H1 (cell line): Measurements from ENCODE around the gene ALPP. TPM values are rescaled to one million over a fixed set of nuclear protein-coding genes. Genes with fewer than 3 reads are reported as not detected.

Experiments used
- CTCF ChIA-PET: fragments of 300-600 bp; sonication (Branson Sonifier 250); formaldehyde crosslinking; loops from one replicate; lab custom pipeline; 2021; ENCODE audit not compliant: partially characterized antibody; lab: Charles Lee
- POLR2A ChIA-PET: fragments of 300-600 bp; sonication (Branson Sonifier 250); formaldehyde crosslinking; loops from one replicate; lab custom pipeline; 2021; ENCODE audit warnings: inconsistent platforms; ENCODE audit not compliant: partially characterized antibody; lab: Charles Lee
- DNase-seq, 2 experiments: peaks; one replicate each; pipeline versions ENCODE4 v3.0.0 to v3.0.0-alpha.2; 2010 to 2022; ENCODE audit warnings: low spot score in 2 of 2, low read depth in 1 of 2, mixed read lengths in 1 of 2
- FAIRE-seq: peaks from 2 replicates; lab custom pipeline; 2011; peaks lifted over from hg19 to GRCh38; lab: Jason Lieb, UNC
- H2AFZ ChIP-seq: 2 replicates; pipeline ENCODE4 v1.8.1; 2012; ENCODE audit warnings: low read length, inconsistent platforms
- H2AK5ac ChIP-seq: 2 replicates; pipeline ENCODE4 v1.6.1; 2013; ENCODE audit warnings: low read depth, low read length
- H2BK120ac ChIP-seq: replicated peaks from 2 replicates; pipeline ENCODE3; 2013; ENCODE audit warnings: low read depth, low read length, inconsistent platforms
- H2BK12ac ChIP-seq: 2 replicates; pipeline ENCODE4 v1.6.1; 2013; ENCODE audit warnings: low read depth, low read length
- H2BK15ac ChIP-seq: 2 replicates; pipeline ENCODE4 v1.6.1; 2013; ENCODE audit warnings: low read length
- H2BK20ac ChIP-seq: 2 replicates; pipeline ENCODE4 v1.6.1; 2013; ENCODE audit warnings: low read length
- H2BK5ac ChIP-seq: 2 replicates; pipeline ENCODE4 v1.6.1; 2013; ENCODE audit warnings: low read depth, low read length
- H3K14ac ChIP-seq: 2 replicates; pipeline ENCODE4 v1.6.1; 2013; ENCODE audit warnings: inconsistent platforms; ENCODE audit not compliant: insufficient read length
- H3K18ac ChIP-seq: 2 replicates; pipeline ENCODE4 v1.6.1; 2013; ENCODE audit warnings: low read length; ENCODE audit errors: extremely low read depth
- H3K23ac ChIP-seq: 2 replicates; pipeline ENCODE4 v1.6.1; 2013; ENCODE audit warnings: inconsistent platforms; ENCODE audit not compliant: insufficient read length
- H3K23me2 ChIP-seq: 2 replicates; pipeline ENCODE4 v1.6.1; 2013; ENCODE audit warnings: low read depth, low read length
- H3K27ac ChIP-seq: 2 replicates; pipeline ENCODE4 v1.6.1; 2011; ENCODE audit warnings: low read depth, low read length, inconsistent platforms
- H3K27me3 ChIP-seq, 4 experiments: replicated peaks in 1 of 4; 1 replicate in 1 of 4; 2 replicates in 3 of 4; pipeline versions ENCODE4 v1.6.1 to v1.8.1; 2011 to 2013; ENCODE audit warnings: low read length in 3 of 4, mild to moderate bottlenecking in 3 of 4, inconsistent platforms in 2 of 4, mixed read lengths in 2 of 4, moderate library complexity in 1 of 4; ENCODE audit not compliant: control insufficient read depth in 3 of 4, insufficient read depth in 3 of 4; ENCODE audit errors: extremely low read depth in 1 of 4
- H3K36me3 ChIP-seq, 4 experiments: 2 replicates each; pipeline versions ENCODE4 v1.6.1 to v1.8.1; 2011 to 2013; ENCODE audit warnings: mild to moderate bottlenecking in 4 of 4, low read length in 3 of 4, moderate library complexity in 2 of 4, control low read depth in 1 of 4, inconsistent platforms in 1 of 4; ENCODE audit not compliant: insufficient read depth in 4 of 4, control insufficient read depth in 2 of 4
- H3K4ac ChIP-seq: replicated peaks from 2 replicates; pipeline ENCODE3; 2013; ENCODE audit warnings: low read length, low read depth, mixed read lengths, inconsistent platforms; ENCODE audit not compliant: insufficient read length
- H3K4me1 ChIP-seq, 4 experiments: replicated peaks in 1 of 4; 1 replicate in 1 of 4; 2 replicates in 3 of 4; pipeline versions ENCODE4 v1.6.1 to v1.8.1; 2011 to 2013; ENCODE audit warnings: low read length in 3 of 4, inconsistent platforms in 2 of 4, mixed read lengths in 1 of 4; ENCODE audit not compliant: insufficient read depth in 4 of 4, control insufficient read depth in 3 of 4
- H3K4me2 ChIP-seq, 2 experiments: 2 replicates each; pipeline versions ENCODE4 v1.6.1 to v1.8.1; 2011 to 2013; ENCODE audit warnings: low read depth in 2 of 2, low read length in 2 of 2, control low read depth in 1 of 2, inconsistent platforms in 1 of 2, mild to moderate bottlenecking in 1 of 2; ENCODE audit not compliant: insufficient read depth in 1 of 2
- H3K4me3 ChIP-seq, 4 experiments: fragments of 200-600, 300-600 bp in 1 of 4; sonication (generic), shearing (Covaris generic), sonication (Bioruptor Twin) in 1 of 4; 2 replicates each; pipeline versions ENCODE4 v1.5.1 to v1.8.1; 2011 to 2016; ENCODE audit warnings: low read length in 4 of 4, low read depth in 3 of 4, control low read depth in 2 of 4, inconsistent platforms in 2 of 4, mild to moderate bottlenecking in 2 of 4, mixed read lengths in 1 of 4, moderate library complexity in 1 of 4; ENCODE audit not compliant: insufficient read depth in 2 of 4; ENCODE audit errors: extremely low read depth in 1 of 4
- H3K56ac ChIP-seq: replicated peaks from 2 replicates; pipeline ENCODE3; 2013; ENCODE audit warnings: low read depth, mild to moderate bottlenecking, mixed read lengths, low read length, inconsistent platforms; ENCODE audit not compliant: insufficient read length
- H3K79me1 ChIP-seq: 2 replicates; pipeline ENCODE4 v1.6.1; 2013; ENCODE audit warnings: low read depth, low read length, control low read depth
- H3K79me2 ChIP-seq, 2 experiments: 2 replicates each; pipeline versions ENCODE4 v1.6.1 to v1.8.1; 2012 to 2013; ENCODE audit warnings: low read length in 2 of 2, mild to moderate bottlenecking in 2 of 2, inconsistent platforms in 1 of 2; ENCODE audit not compliant: insufficient read depth in 2 of 2, control insufficient read depth in 1 of 2
- H3K9ac ChIP-seq, 4 experiments: replicated peaks in 1 of 4; 1 replicate in 1 of 4; 2 replicates in 3 of 4; pipeline versions ENCODE4 v1.6.1 to v1.8.1; 2011 to 2013; ENCODE audit warnings: low read depth in 3 of 4, low read length in 3 of 4, control low read depth in 2 of 4, mild to moderate bottlenecking in 2 of 4, moderate library complexity in 2 of 4, inconsistent platforms in 1 of 4; ENCODE audit errors: extremely low read depth in 1 of 4
- H3K9me3 ChIP-seq, 2 experiments: 2 replicates each; pipeline versions ENCODE4 v1.6.1 to v1.8.1; 2012 to 2013; ENCODE audit warnings: mild to moderate bottlenecking in 2 of 2, moderate library complexity in 2 of 2, control low read depth in 1 of 2, inconsistent platforms in 1 of 2, low read depth in 1 of 2, low read length in 1 of 2, mixed read lengths in 1 of 2; ENCODE audit not compliant: insufficient read depth in 2 of 2
- H4K20me1 ChIP-seq, 2 experiments: replicated peaks in 1 of 2; 2 replicates each; pipeline versions ENCODE3 to v1.8.1; 2011 to 2013; ENCODE audit warnings: inconsistent platforms in 2 of 2, low read length in 2 of 2, mild to moderate bottlenecking in 1 of 2; ENCODE audit not compliant: insufficient read depth in 2 of 2, control insufficient read depth in 1 of 2
- H4K5ac ChIP-seq: 2 replicates; pipeline ENCODE4 v1.6.1; 2013; ENCODE audit warnings: low read length, low read depth, mixed read lengths, inconsistent platforms; ENCODE audit not compliant: insufficient read length
- H4K8ac ChIP-seq: 2 replicates; pipeline ENCODE4 v1.8.0; 2013; ENCODE audit warnings: mild to moderate bottlenecking, moderate library complexity, low read length, inconsistent platforms; ENCODE audit not compliant: insufficient read depth; ENCODE audit errors: extremely low read depth
- H4K91ac ChIP-seq: replicated peaks from 2 replicates; pipeline ENCODE3; 2013; ENCODE audit warnings: low read length, mixed read lengths, inconsistent platforms; ENCODE audit not compliant: insufficient read length
- CEBPB ChIP-seq: IDR thresholded peaks from 2 replicates; pipeline ENCODE4 v1.6.1; 2012; ENCODE audit warnings: low read depth, low read length
- CHD2 ChIP-seq: IDR thresholded peaks from 2 replicates; pipeline ENCODE4 v1.6.1; 2012; ENCODE audit warnings: low read length, improper control_type of control experiment
- CREB1 ChIP-seq: IDR thresholded peaks from 2 replicates; pipeline ENCODE4 v1.6.1; 2012; ENCODE audit warnings: inconsistent platforms
- HDAC2 ChIP-seq, 2 experiments: fragments of 300-600 bp in 1 of 2; sonication (generic) in 1 of 2; IDR thresholded peaks; 2 replicates each; pipeline ENCODE4 v1.6.1; 2011 to 2012; ENCODE audit warnings: low read depth in 2 of 2, low read length in 2 of 2, mild to moderate bottlenecking in 2 of 2, moderate library complexity in 2 of 2, borderline replicate concordance in 1 of 2, inconsistent platforms in 1 of 2
- MAFK ChIP-seq: IDR thresholded peaks from 2 replicates; pipeline ENCODE4 v1.6.1; 2012; ENCODE audit warnings: low read depth, mild to moderate bottlenecking, improper control_type of control experiment, low read length
- RXRA ChIP-seq: IDR thresholded peaks from 2 replicates; pipeline ENCODE4 v1.6.1; 2011; ENCODE audit warnings: low read depth, mild to moderate bottlenecking, low read length, moderate library complexity; ENCODE audit not compliant: insufficient read depth
- SAP30 ChIP-seq: fragments of 300-600 bp; sonication (generic); IDR thresholded peaks from 2 replicates; pipeline ENCODE4 v1.7.1; 2012; ENCODE audit warnings: low read length, moderate library complexity, mild to moderate bottlenecking, inconsistent platforms; ENCODE audit not compliant: insufficient read depth, insufficient replicate concordance
- TBP ChIP-seq: IDR thresholded peaks from 2 replicates; pipeline ENCODE4 v1.6.1; 2011; ENCODE audit warnings: low read depth, low read length, improper control_type of control experiment
- ZNF274 ChIP-seq: IDR thresholded peaks from 2 replicates; pipeline ENCODE4 v1.7.0; 2012; ENCODE audit warnings: low read length, borderline replicate concordance; ENCODE audit errors: extremely low read depth
- WGBS, 2 experiments: shearing (Covaris generic) in 1 of 2; methylation state at CpG; one replicate each; pipeline versions ENCODE4 v1.1.6 to v1.1.7; 2013 to 2015; ENCODE audit warnings: low lambda C conversion rate in 2 of 2, mixed read lengths in 2 of 2, inconsistent platforms in 1 of 2, low coverage in 1 of 2, missing lambda C conversion rate in 1 of 2; ENCODE audit not compliant: insufficient replicate concordance in 2 of 2, insufficient coverage in 1 of 2, insufficient read length in 1 of 2; ENCODE audit errors: extremely low coverage in 1 of 2, missing lambda C conversion rate in 1 of 2; 5-methylcytosine and 5-hydroxymethylcytosine counted together
- polyA plus RNA-seq, 7 experiments: library from polyadenylated mRNA; depleted of rRNA in 3 of 7; stranded (reverse) in 5 of 7; unstranded in 2 of 7; fragments of >200 nt in 5 of 7; fragments of 200-250 nt in 2 of 7; gene quantifications; 1 replicate in 5 of 7; 2 replicates in 1 of 7; 4 replicates in 1 of 7; pipeline versions ENCODE4 v1.2.1 to v1.2.3, GENCODE V29; 2011 to 2013; ENCODE audit warnings: missing spikeins in 2 of 7, mixed read lengths in 2 of 7
- total RNA-seq: library from RNA; stranded (reverse); fragmentation: NEBNext Ultra II Directional; extraction: Animal tissue kit (Norgen Biotek cat#: 25700); gene quantifications from 2 replicates; pipeline ENCODE4 v1.2.1, GENCODE V29; 2021
- TF ChIP-seq, protein P1 (sequence below), 3 experiments: IDR thresholded peaks; 1 replicate in 2 of 3; 2 replicates in 1 of 3; pipeline versions ENCODE4 v1.5.1 to v1.6.1; 2011; ENCODE audit warnings: low read length in 3 of 3, mild to moderate bottlenecking in 3 of 3, inconsistent platforms in 2 of 3, low read depth in 1 of 3, moderate library complexity in 1 of 3; ENCODE audit not compliant: insufficient read depth in 1 of 3; ENCODE audit errors: control extremely low read depth in 1 of 3

The ALPP gene
- total and polyA plus RNA-seq, 2 of the 8 experiments (the other 6 are each of a cell fraction or from before 2014, with no cell fraction given) = 0.15 TPM

DNA sequence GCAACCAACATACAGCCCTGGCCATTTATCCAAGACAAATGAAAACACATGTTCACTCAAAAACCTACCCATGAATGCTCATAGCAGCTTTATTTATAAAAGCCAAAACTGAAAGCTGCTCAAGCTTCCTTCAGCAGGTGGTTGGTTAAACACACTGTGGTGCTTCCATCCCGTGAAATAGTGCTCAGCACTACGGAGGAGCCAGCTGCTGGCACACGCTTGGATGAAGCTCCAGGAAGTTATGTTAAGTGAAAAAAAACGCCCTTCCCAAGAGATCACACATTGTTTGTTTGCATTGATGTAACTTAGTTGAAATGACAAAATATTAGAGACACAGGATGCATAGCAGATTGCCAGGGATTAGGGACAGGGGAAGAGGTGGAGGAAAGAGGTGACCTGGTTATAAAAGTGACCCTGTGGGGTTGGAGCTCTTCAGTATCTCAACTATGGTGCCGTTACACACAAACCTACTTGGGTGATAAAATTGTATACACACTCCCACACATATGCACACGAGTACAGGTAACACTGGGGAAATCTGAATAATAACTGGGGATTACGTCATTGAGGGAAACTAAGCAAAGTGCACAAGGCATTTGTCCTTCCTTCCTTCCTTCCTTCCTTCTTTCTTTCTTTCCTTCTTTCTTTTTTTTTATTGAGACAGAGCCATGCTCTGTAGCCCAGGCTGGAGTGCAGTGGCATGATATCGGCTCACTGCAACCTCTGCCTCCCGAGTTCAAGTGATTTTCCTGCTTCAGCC, 21.9 kb downstream of the ALPP start:
- Histone ChIP-seq H2BK15ac (no peak overlapping the region), H3K23ac (no peak overlapping the region), H2AK5ac (no peak overlapping the region), H2BK12ac (no peak overlapping the region), H2BK120ac (no peak overlapping the region), H4K20me1 (peaks cover 0 to 3% of the 10 kb centered on the region in 2 experiments), H3K9ac (no peak overlapping the region), H3K4me1 (no peaks in the 10 kb centered on the region), H4K5ac (no peak overlapping the region), H4K8ac (no peak overlapping the region), H3K36me3 (peaks cover 0 to 15% (median 5%) of the 10 kb centered on the region in 4 experiments; a peak in 5 of 8 replicates), H3K9me3 (no peaks in the 10 kb centered on the region), H3K27ac (no peak overlapping the region), H3K27me3 (no peaks in the 10 kb centered on the region), H3K4me2 (no peak overlapping the region), H2AFZ (no peak overlapping the region), H3K18ac (no peak overlapping the region), H3K14ac (no peak overlapping the region), H3K79me1 (no peaks in the 10 kb centered on the region; the same call in 1 of the 2 replicates), H3K4ac (no peak overlapping the region), H3K79me2 (no peaks in the 10 kb centered on the region), H4K91ac (no peak overlapping the region), H3K23me2 (peaks cover 1% of the 10 kb centered on the region; the same call in 1 of the 2 replicates), H2BK5ac (no peak overlapping the region), H3K56ac (no peak overlapping the region), H3K4me3 (no peak overlapping the region), H2BK20ac (no peak overlapping the region)
- POLR2A ChIA-PET = interaction anchor here (0.8 to 8.1 kb wide), 6 partner anchors 10 to 98 kb away, joined by 3 to 70 read pairs (median 3); no protein-coding TSS in a partner anchor
- no peak for DNase-seq
- no peak for FAIRE-seq
- WGBS, 2 experiments = 89% methylated on average over 9 of the region's 9 CpGs; no CpG with 5 or more reads in 1 of the 2 experiments
- CTCF ChIA-PET = interaction anchor here (0.7 to 4.3 kb wide), 10 partner anchors 9 to 613 kb away, joined by 3 to 17 read pairs (median 4); no protein-coding TSS in a partner anchor
- no peak for TF ChIP-seq ZNF274
- no peak for TF ChIP-seq TBP
- no peak for TF ChIP-seq CHD2
- TF ChIP-seq CEBPB = no peak
- TF ChIP-seq CREB1 = no peak
- TF ChIP-seq, protein P1, sequence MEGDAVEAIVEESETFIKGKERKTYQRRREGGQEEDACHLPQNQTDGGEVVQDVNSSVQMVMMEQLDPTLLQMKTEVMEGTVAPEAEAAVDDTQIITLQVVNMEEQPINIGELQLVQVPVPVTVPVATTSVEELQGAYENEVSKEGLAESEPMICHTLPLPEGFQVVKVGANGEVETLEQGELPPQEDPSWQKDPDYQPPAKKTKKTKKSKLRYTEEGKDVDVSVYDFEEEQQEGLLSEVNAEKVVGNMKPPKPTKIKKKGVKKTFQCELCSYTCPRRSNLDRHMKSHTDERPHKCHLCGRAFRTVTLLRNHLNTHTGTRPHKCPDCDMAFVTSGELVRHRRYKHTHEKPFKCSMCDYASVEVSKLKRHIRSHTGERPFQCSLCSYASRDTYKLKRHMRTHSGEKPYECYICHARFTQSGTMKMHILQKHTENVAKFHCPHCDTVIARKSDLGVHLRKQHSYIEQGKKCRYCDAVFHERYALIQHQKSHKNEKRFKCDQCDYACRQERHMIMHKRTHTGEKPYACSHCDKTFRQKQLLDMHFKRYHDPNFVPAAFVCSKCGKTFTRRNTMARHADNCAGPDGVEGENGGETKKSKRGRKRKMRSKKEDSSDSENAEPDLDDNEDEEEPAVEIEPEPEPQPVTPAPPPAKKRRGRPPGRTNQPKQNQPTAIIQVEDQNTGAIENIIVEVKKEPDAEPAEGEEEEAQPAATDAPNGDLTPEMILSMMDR (IDR thresholded peaks at IDR 0.05; ENCODE audit: control extremely low read depth in 1 of 3, insufficient read depth in 1 of 3, low read depth in 1 of 3, low read length in 3 of 3) = no peak
- no peak for TF ChIP-seq MAFK
- TF ChIP-seq RXRA = no peak
- no peak for TF ChIP-seq SAP30
- TF ChIP-seq HDAC2 (IDR thresholded peaks at IDR 0.05; ENCODE audit: borderline replicate concordance in 1 of 2, low read depth in 2 of 2, low read length in 2 of 2) = no peak
